ENCODE data around the gene MARCHF11.

Gene MARCHF11

DNA sequence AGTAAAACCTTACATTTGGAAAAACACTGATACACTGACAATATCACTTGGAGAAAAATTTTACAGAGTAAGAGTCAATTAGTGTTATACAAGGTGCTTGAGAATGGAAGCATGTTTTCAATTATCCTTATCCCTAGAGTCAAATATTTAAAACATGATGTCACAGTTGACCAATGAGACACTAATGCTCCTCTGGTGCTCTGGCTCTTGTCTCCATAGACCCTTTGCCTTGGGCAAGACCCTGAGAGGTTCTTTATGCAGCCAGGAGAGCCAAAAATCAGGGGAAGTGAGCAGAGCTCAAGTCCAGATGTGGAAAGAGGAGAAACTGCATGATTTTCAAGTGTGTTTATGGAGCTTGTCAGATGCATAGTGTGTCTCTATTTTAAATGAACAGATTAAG lies 153.9 kb downstream of the MARCHF11 start:
- no peak for ATAC-seq (ENCODE audit: insufficient read depth, low read depth)
- no peak overlapping the region for H2AFZ ChIP-seq (ENCODE audit: low read depth, low read length)
- TF ChIP-seq, protein P1, sequence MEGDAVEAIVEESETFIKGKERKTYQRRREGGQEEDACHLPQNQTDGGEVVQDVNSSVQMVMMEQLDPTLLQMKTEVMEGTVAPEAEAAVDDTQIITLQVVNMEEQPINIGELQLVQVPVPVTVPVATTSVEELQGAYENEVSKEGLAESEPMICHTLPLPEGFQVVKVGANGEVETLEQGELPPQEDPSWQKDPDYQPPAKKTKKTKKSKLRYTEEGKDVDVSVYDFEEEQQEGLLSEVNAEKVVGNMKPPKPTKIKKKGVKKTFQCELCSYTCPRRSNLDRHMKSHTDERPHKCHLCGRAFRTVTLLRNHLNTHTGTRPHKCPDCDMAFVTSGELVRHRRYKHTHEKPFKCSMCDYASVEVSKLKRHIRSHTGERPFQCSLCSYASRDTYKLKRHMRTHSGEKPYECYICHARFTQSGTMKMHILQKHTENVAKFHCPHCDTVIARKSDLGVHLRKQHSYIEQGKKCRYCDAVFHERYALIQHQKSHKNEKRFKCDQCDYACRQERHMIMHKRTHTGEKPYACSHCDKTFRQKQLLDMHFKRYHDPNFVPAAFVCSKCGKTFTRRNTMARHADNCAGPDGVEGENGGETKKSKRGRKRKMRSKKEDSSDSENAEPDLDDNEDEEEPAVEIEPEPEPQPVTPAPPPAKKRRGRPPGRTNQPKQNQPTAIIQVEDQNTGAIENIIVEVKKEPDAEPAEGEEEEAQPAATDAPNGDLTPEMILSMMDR (IDR thresholded peaks at IDR 0.05; ENCODE audit: borderline replicate concordance, extremely low read depth, low read length, poor library complexity, severe bottlenecking): no peak
- TF ChIP-seq EZH2 (IDR thresholded peaks at IDR 0.05; ENCODE audit: borderline replicate concordance, low read depth, low read length, severe bottlenecking): no peak
- no peaks in the 10 kb centered on the region for H3K9me3 ChIP-seq (ENCODE audit: insufficient read depth, low read length, severe bottlenecking)
- no peak overlapping the region for H3K4me2 ChIP-seq (ENCODE audit: insufficient read depth, low read length)
- no peak overlapping the region for H3K27ac ChIP-seq (ENCODE audit: low read length)
- no peak overlapping the region for H3K9ac ChIP-seq (ENCODE audit: low read depth, low read length)
- H3K4me3 ChIP-seq (ENCODE audit: low read depth in 1 of 2, low read length in 2 of 2): no peak overlapping the region
- no peaks in the 10 kb centered on the region for H3K79me2 ChIP-seq (ENCODE audit: insufficient read depth, low read length)
- no peak for DNase-seq
- no peaks in the 10 kb centered on the region for H3K36me3 ChIP-seq (ENCODE audit: insufficient read depth, low read length)
- no peaks in the 10 kb centered on the region for H4K20me1 ChIP-seq (ENCODE audit: insufficient read depth, low read length)
- no peaks in the 10 kb centered on the region for H3K27me3 ChIP-seq (ENCODE audit: insufficient read depth, low read length, poor library complexity)
- H3K4me1 ChIP-seq (ENCODE audit: insufficient read depth, low read length): no peaks in the 10 kb centered on the region

DNA sequence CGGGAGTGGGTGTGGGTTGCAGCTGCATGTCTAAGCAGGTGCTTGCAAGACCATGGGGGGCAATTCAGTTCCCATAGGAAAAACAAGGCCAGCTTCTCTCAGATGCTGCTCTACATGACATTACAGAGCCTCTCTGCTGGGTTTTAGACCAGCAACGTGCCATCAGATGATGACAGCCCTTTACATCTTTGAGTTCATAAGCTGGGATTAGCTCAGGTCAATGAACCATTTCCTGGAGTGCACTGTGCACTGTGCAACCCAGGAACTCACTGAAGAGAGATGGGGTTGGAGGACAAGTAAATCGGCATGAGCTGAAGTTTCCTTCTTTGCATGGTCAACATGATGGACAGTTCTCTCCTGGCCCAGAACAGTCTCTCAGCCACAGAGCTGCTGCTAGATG lies 160.6 kb downstream of the MARCHF11 start:
- peaks cover 3% of the 10 kb centered on the region for H3K9me3 ChIP-seq (ENCODE audit: insufficient read depth, low read length, severe bottlenecking)
- H4K20me1 ChIP-seq (ENCODE audit: insufficient read depth, low read length): no peaks in the 10 kb centered on the region
- H3K4me1 ChIP-seq (ENCODE audit: insufficient read depth, low read length): peaks cover 5% of the 10 kb centered on the region; the same call in 1 of the 2 replicates
- DNase-seq (peak; percentile 35), ATAC-seq (ENCODE audit: insufficient read depth, low read depth) (peak; percentile 73)
- H3K36me3 ChIP-seq (ENCODE audit: insufficient read depth, low read length): no peaks in the 10 kb centered on the region
- H3K79me2 ChIP-seq (ENCODE audit: insufficient read depth, low read length): no peaks in the 10 kb centered on the region
- H3K27me3 ChIP-seq (ENCODE audit: insufficient read depth, low read length, poor library complexity): no peaks in the 10 kb centered on the region
- H3K4me2 ChIP-seq (ENCODE audit: insufficient read depth, low read length): no peak overlapping the region
- no peak overlapping the region for H3K27ac ChIP-seq (ENCODE audit: low read length)
- no peak overlapping the region for H3K4me3 ChIP-seq (ENCODE audit: low read depth in 1 of 2, low read length in 2 of 2)
- no peak overlapping the region for H3K9ac ChIP-seq (ENCODE audit: low read depth, low read length)
- TF ChIP-seq EZH2 (IDR thresholded peaks at IDR 0.05; ENCODE audit: borderline replicate concordance, low read depth, low read length, severe bottlenecking): no peak
- TF ChIP-seq, protein P1 (IDR thresholded peaks at IDR 0.05; ENCODE audit: borderline replicate concordance, extremely low read depth, low read length, poor library complexity, severe bottlenecking): no peak
- no peak overlapping the region for H2AFZ ChIP-seq (ENCODE audit: low read depth, low read length)

DNA sequence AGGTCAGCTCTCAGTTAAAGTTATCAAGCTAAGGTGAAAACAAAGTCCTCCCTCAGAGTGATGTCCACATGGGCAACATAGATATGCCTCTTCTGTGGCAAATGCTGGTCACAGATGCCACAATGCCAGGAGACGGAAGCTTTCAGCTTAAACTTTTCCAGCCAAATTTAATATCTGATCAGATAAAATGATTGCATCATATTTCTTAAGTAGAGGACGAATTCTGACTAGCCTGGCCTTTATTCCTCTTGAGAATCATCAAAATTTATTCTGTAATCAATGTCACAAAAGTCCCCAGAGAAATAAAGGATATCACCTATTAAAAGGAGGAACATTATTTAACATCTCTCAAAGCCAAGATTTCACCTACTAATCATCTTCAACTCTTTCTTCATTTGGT lies 161.9 kb downstream of the MARCHF11 start:
- peaks cover 3% of the 10 kb centered on the region for H3K9me3 ChIP-seq (ENCODE audit: insufficient read depth, low read length, severe bottlenecking)
- H3K79me2 ChIP-seq (ENCODE audit: insufficient read depth, low read length): no peaks in the 10 kb centered on the region
- peaks cover 5% of the 10 kb centered on the region; the same call in 1 of the 2 replicates for H3K4me1 ChIP-seq (ENCODE audit: insufficient read depth, low read length)
- no peak overlapping the region for H2AFZ ChIP-seq (ENCODE audit: low read depth, low read length)
- no peak overlapping the region for H3K27ac ChIP-seq (ENCODE audit: low read length)
- no peaks in the 10 kb centered on the region for H4K20me1 ChIP-seq (ENCODE audit: insufficient read depth, low read length)
- no peaks in the 10 kb centered on the region for H3K36me3 ChIP-seq (ENCODE audit: insufficient read depth, low read length)
- H3K27me3 ChIP-seq (ENCODE audit: insufficient read depth, low read length, poor library complexity): no peaks in the 10 kb centered on the region
- H3K9ac ChIP-seq (ENCODE audit: low read depth, low read length): no peak overlapping the region
- H3K4me2 ChIP-seq (ENCODE audit: insufficient read depth, low read length): no peak overlapping the region
- DNase-seq (no peak), ATAC-seq (ENCODE audit: insufficient read depth, low read depth) (no peak)
- TF ChIP-seq EZH2 (IDR thresholded peaks at IDR 0.05; ENCODE audit: borderline replicate concordance, low read depth, low read length, severe bottlenecking): no peak
- TF ChIP-seq, protein P1 (IDR thresholded peaks at IDR 0.05; ENCODE audit: borderline replicate concordance, extremely low read depth, low read length, poor library complexity, severe bottlenecking): no peak
- no peak overlapping the region for H3K4me3 ChIP-seq (ENCODE audit: low read depth in 1 of 2, low read length in 2 of 2)
